Heart right ventricle (tissue), 16 donors: ENCODE measurements around the gene NT5C1A. TPM values are rescaled to one million over a fixed set of nuclear protein-coding genes. Genes with fewer than 3 reads are reported as not detected.

Source experiments
- ATAC-seq, 8 donors: fragments of 200-7000 bp; cut with Tn5 transposase; one replicate each; pipeline ENCODE4 v1.9.1; 2020; ENCODE audit warnings: mild to moderate bottlenecking in 8 of 8, moderate library complexity in 8 of 8, moderate number of reproducible peaks in 1 of 8
- DNase-seq, 2 donors: peaks; one replicate each; pipeline ENCODE4 v3.0.0-alpha.2; 2020
- H3K27ac ChIP-seq, 10 donors: fragments of 200-600 bp; sonication (generic) in 2 of 10; one replicate each; pipeline versions ENCODE4 v1.5.0 to v1.8.0; 2020 to 2022; ENCODE audit warnings: mild to moderate bottlenecking in 3 of 10
- H3K27me3 ChIP-seq, 7 donors: fragments of 200-600 bp; one replicate each; pipeline ENCODE4 v1.8.0; 2021 to 2022; ENCODE audit warnings: mild to moderate bottlenecking in 2 of 7
- H3K36me3 ChIP-seq, 9 donors: fragments of 200-600 bp; sonication (generic) in 1 of 9; one replicate each; pipeline versions ENCODE4 v1.5.0 to v1.8.0; 2020 to 2022; ENCODE audit warnings: mild to moderate bottlenecking in 2 of 9
- H3K4me1 ChIP-seq, 9 donors: fragments of 200-600 bp; sonication (generic) in 1 of 9; one replicate each; pipeline versions ENCODE4 v1.5.0 to v1.8.0; 2020 to 2022; ENCODE audit warnings: mild to moderate bottlenecking in 4 of 9
- H3K4me3 ChIP-seq, 10 donors: fragments of 200-600 bp; sonication (generic) in 2 of 10; one replicate each; pipeline versions ENCODE4 v1.5.0 to v1.8.0; 2020 to 2022; ENCODE audit warnings: mild to moderate bottlenecking in 7 of 10, moderate library complexity in 2 of 10
- H3K9me3 ChIP-seq, 11 donors: fragments of 200-600 bp in 10 of 11; sonication (generic) in 2 of 11; one replicate each; pipeline versions ENCODE4 v1.5.0 to v1.8.0; 2013 to 2022; ENCODE audit warnings: mild to moderate bottlenecking in 2 of 11, control low read depth in 1 of 11, moderate library complexity in 1 of 11
- CTCF ChIP-seq, 9 donors: fragments of 200-600 bp; sonication (generic) in 2 of 9; IDR thresholded peaks; one replicate each; pipeline versions ENCODE4 v1.5.0 to v1.8.0; 2021 to 2022; ENCODE audit warnings: antibody characterized with exemption in 9 of 9, mild to moderate bottlenecking in 5 of 9, moderate library complexity in 1 of 9
- WGBS, 2 donors: extraction: QIAGEN DNeasy Blood & Tissue Kit; methylation state at CpG; one replicate each; pipeline ENCODE4 v1.1.7; 2013; ENCODE audit warnings: inconsistent platforms in 1 of 2; 5-methylcytosine and 5-hydroxymethylcytosine counted together
- intact Hi-C, 10 donors: fragments of 100-400 bp; cut with DNase I; formaldehyde crosslinking; loops; one replicate each; pipeline versions ENCODE4 v1.11.1 to v1.14.2; 2022
- polyA plus RNA-seq, 2 donors: library from polyadenylated mRNA; stranded (reverse); fragments of 200-250 nt; gene quantifications; one replicate each; pipeline ENCODE4 v1.2.3, GENCODE V29; 2013
- total RNA-seq, 10 donors: library from RNA; stranded (reverse); fragmentation: NEBNext Ultra II Directional in 3 of 10; extraction: Animal tissue kit (Norgen Biotek cat#: 25700) in 3 of 10; gene quantifications; one replicate each; pipeline versions ENCODE4 v1.2.1 to v1.2.4, GENCODE V29; 2021 to 2023
- donor health status: Arrhythmogenic right ventricular cardiomyopathy.
- donor health status: ischemic (EF 13 %, LVEDD 7.1; RV severe dilation, severe dysfunction).
- donor health status: healthy with polysubstance abuse.
- donor health status: DM: no; HTN: yes; CAD: no.
- donor health status: DM: no; HTN: no; CAD: no.
- donor health status: ischemic (EF 25% LVEDD 6.9; RV normal size, moderate dysfunction).
- donor health status: ischemic (EF 25% LVEDD 5.7; RV mildly dilated, moderate dysfunction).
- donor health status: healthy.
- donor health status: DM: yes; HTN: yes; CAD: no.
- donor health status: Ischemic cardiomyopathy.
- donor health status: ischemic (EF 35%, LVEDD 5.7; RV mildly dilated, moderate dysfunction).
- donor health status: nonischemic (EF 11% LVEDD 7.7; RV severe dilation, severe dysfunction).
- donor health status: DM: yes; HTN: yes; CAD: no.
- donor health status: PGD.
- donor health status: ischemic (EF 29% LVEDD 5.4; RV normal size, mild dysfunction).
- donor health status: nonischemic (EF 23%, LVEDD 6.1; RV moderate dilation, normal function).

NT5C1A gene
- total and polyA plus RNA-seq, 12 donors: 0.68 to 59.2 (median 25.0) TPM

- DNase-seq: no peak
- Histone ChIP-seq H3K36me3 (peaks cover 0 to 9% (median 0%) of the 10 kb centered on the region in 9 donors), H3K27me3 (peaks cover 0 to 33% (median 12%) of the 10 kb centered on the region in 7 donors), H3K4me3 (no peak overlapping the region), H3K9me3 (no peaks in the 10 kb centered on the region), H3K4me1 (peaks cover 0 to 56% (median 34%) of the 10 kb centered on the region in 9 donors), H3K27ac (peak overlapping the region in 3 of 10 donors; percentile 9 to 39 (median 35))
- ATAC-seq: peak in 1 of 8 donors; percentile 10
- TF ChIP-seq CTCF (IDR thresholded peaks at IDR 0.05): no peak
- intact Hi-C loops: loop anchor here in 1 of 10 donors (10.0 kb wide), 1 partner anchor 46 kb away; no protein-coding TSS in a partner anchor
- whole genome bisulfite sequencing, 2 donors: 76 to 80% methylated on average over 3 of the region's 3 CpGs
These were observed 3.0 kb downstream of the NT5C1A start for GRCh38 chr1:39668894-39669293.

GRCh38 chr1:39668111-39668510 lies 3.8 kb downstream of the NT5C1A start:
- Histone ChIP-seq H3K36me3 (peaks cover 0 to 9% (median 0%) of the 10 kb centered on the region in 9 donors), H3K27me3 (peaks cover 0 to 30% (median 12%) of the 10 kb centered on the region in 7 donors), H3K9me3 (no peaks in the 10 kb centered on the region), H3K27ac (peak overlapping the region in 5 of 10 donors; percentile 9 to 39 (median 31)), H3K4me1 (peaks cover 0 to 54% (median 34%) of the 10 kb centered on the region in 9 donors), H3K4me3 (no peak overlapping the region)
- 28 to 52% methylated on average over 3 of the region's 3 CpGs for WGBS, 2 donors
- peak; percentile 57 to 85 (median 78) for ATAC-seq
- DNase-seq: peak; percentile 68 to 73
- intact Hi-C loops: loop anchor here in 1 of 10 donors (10.0 kb wide), 1 partner anchor 47 kb away; no protein-coding TSS in a partner anchor
- TF ChIP-seq CTCF (IDR thresholded peaks at IDR 0.05): no peak

- no peak overlapping the region for H3K27ac ChIP-seq
- H3K27me3 ChIP-seq: peaks cover 0 to 17% (median 7%) of the 10 kb centered on the region in 7 donors
- peaks cover 0 to 9% (median 0%) of the 10 kb centered on the region in 9 donors for H3K36me3 ChIP-seq
- WGBS, 2 donors: 86 to 87% methylated on average over 3 of the region's 3 CpGs
- H3K4me1 ChIP-seq: peaks cover 0 to 44% (median 28%) of the 10 kb centered on the region in 9 donors
- TF ChIP-seq CTCF (IDR thresholded peaks at IDR 0.05): no peak
- no peaks in the 10 kb centered on the region for H3K9me3 ChIP-seq
- H3K4me3 ChIP-seq: no peak overlapping the region
- no peak for ATAC-seq
- DNase-seq: no peak
- intact Hi-C loops: loop anchor here in 1 of 10 donors (10.0 kb wide), 1 partner anchor 48 kb away; no protein-coding TSS in a partner anchor
These were observed 5.1 kb downstream of the NT5C1A start for GRCh38 chr1:39666772-39667171.

- ATAC-seq (no peak), DNase-seq (no peak)
- H3K4me3 ChIP-seq: no peak overlapping the region
- peaks cover 0 to 19% (median 0%) of the 10 kb centered on the region in 9 donors for H3K36me3 ChIP-seq
- WGBS, 2 donors: 76 to 82% methylated on average over 8 of the region's 8 CpGs
- H3K4me1 ChIP-seq: peaks cover 0 to 13% (median 8%) of the 10 kb centered on the region in 9 donors
- no peaks in the 10 kb centered on the region for H3K9me3 ChIP-seq
- intact Hi-C loops: loop anchor here in 2 of 10 donors (5.0 to 10.0 kb wide), 2 partner anchors 49 to 51 kb away; no protein-coding TSS in a partner anchor
- no peak overlapping the region for H3K27ac ChIP-seq
- no peak for TF ChIP-seq CTCF (IDR thresholded peaks at IDR 0.05)
- no peaks in the 10 kb centered on the region for H3K27me3 ChIP-seq
These were observed 8.3 kb downstream of the NT5C1A start for GRCh38 chr1:39663559-39663958.
